GM12878 (cell line): ENCODE results near the gene ROBO1. TPM values are rescaled to one million over a fixed set of nuclear protein-coding genes. Genes with fewer than 3 reads are reported as not detected.

Source experiments
- ATAC-seq: fragments of 200-7000 bp; cut with Tn5 transposase; 3 replicates; pipeline ENCODE4 v1.9.1; 2020; ENCODE audit warnings: mild to moderate bottlenecking, moderate library complexity
- BruUV-seq: library from RNA; stranded (reverse); fragments of 400-500 nt; replicated peaks from 2 replicates; lab custom pipeline; 2021; lab: Mats Ljungman, UMichigan
- CTCF ChIA-PET: fragments of 300-600 bp; sonication (Branson Sonifier 250); formaldehyde crosslinking; extraction: SDS; loops from one replicate; lab custom pipeline; 2021; ENCODE audit warnings: inconsistent platforms; lab: Yijun Ruan, JAX
- POLR2A ChIA-PET: fragments of 350-600 bp; formaldehyde crosslinking; extraction: SDS; loops from one replicate; lab custom pipeline; 2021; ENCODE audit warnings: inconsistent platforms; lab: Charles Lee
- RAD21 ChIA-PET: fragments of 300-600 bp; sonication (Branson Sonifier 250); formaldehyde crosslinking; loops from one replicate; lab custom pipeline; 2023; ENCODE audit warnings: antibody characterized with exemption; ENCODE audit not compliant: unreplicated experiment; lab: Charles Lee
- SMC1A ChIA-PET: fragments of 300-600 bp; sonication (Branson Sonifier 250); formaldehyde crosslinking; loops from one replicate; lab custom pipeline; 2023; ENCODE audit not compliant: unreplicated experiment, uncharacterized antibody; lab: Charles Lee
- DNase-seq: peaks from one replicate; pipeline ENCODE4 v3.0.0-alpha.2; 2011; ENCODE audit warnings: low read depth, low spot score
- FAIRE-seq: peaks from 3 replicates; lab custom pipeline; 2011; peaks lifted over from hg19 to GRCh38; lab: Jason Lieb, UNC
- H2AFZ ChIP-seq: 2 replicates; pipeline ENCODE4 v1.6.0; 2011; ENCODE audit warnings: low read depth, low read length, control low read depth; ENCODE audit not compliant: control insufficient read depth
- H3K27ac ChIP-seq: 2 replicates; pipeline ENCODE4 v1.5.1; 2011; ENCODE audit warnings: control low read depth; ENCODE audit not compliant: control insufficient read depth, insufficient read depth
- H3K27me3 ChIP-seq, 2 experiments: replicated peaks in 1 of 2; 2 replicates each; pipeline versions ENCODE4 v1.6.0 to v1.6.1; 2011; ENCODE audit warnings: low read length in 1 of 2; ENCODE audit not compliant: control insufficient read depth in 2 of 2, insufficient read depth in 2 of 2
- H3K36me3 ChIP-seq, 2 experiments: 2 replicates each; pipeline ENCODE4 v1.5.1; 2011; ENCODE audit warnings: low read length in 1 of 2; ENCODE audit not compliant: control insufficient read depth in 2 of 2, insufficient read depth in 2 of 2
- H3K4me1 ChIP-seq: 2 replicates; pipeline ENCODE4 v1.6.1; 2011; ENCODE audit warnings: mild to moderate bottlenecking, low read length, moderate library complexity, mixed read lengths; ENCODE audit not compliant: control insufficient read depth, insufficient read depth
- H3K4me2 ChIP-seq: 2 replicates; pipeline ENCODE4 v1.6.0; 2011; ENCODE audit warnings: control low read depth; ENCODE audit not compliant: control insufficient read depth, insufficient read depth
- H3K4me3 ChIP-seq: fragments of 200-600 bp; sonication (generic); 2 replicates; pipeline ENCODE4 v1.5.1; 2016
- H3K79me2 ChIP-seq: 2 replicates; pipeline ENCODE4 v1.6.0; 2011; ENCODE audit warnings: low read length; ENCODE audit not compliant: control insufficient read depth, insufficient read depth
- H3K9ac ChIP-seq: 2 replicates; pipeline ENCODE4 v1.8.0; 2011; ENCODE audit warnings: low read length, control low read depth, mixed read lengths; ENCODE audit not compliant: control insufficient read depth, insufficient read depth
- H3K9me3 ChIP-seq: replicated peaks from 3 replicates; pipeline ENCODE4 v1.5.1; 2011; ENCODE audit warnings: mild to moderate bottlenecking, low read length; ENCODE audit not compliant: control insufficient read depth, insufficient read depth
- H4K20me1 ChIP-seq: 2 replicates; pipeline ENCODE4 v1.6.0; 2011; ENCODE audit not compliant: control insufficient read depth, insufficient read depth
- CEBPZ ChIP-seq: fragments of 150-350 bp; IDR thresholded peaks from 2 replicates; pipeline ENCODE4 v1.6.1; 2016; ENCODE audit warnings: low read depth, low read length
- FOS ChIP-seq: IDR thresholded peaks from 3 replicates; pipeline ENCODE4 v1.6.1; 2011; ENCODE audit warnings: borderline replicate concordance; ENCODE audit not compliant: insufficient read length; ENCODE audit errors: extremely low read depth
- JUND ChIP-seq: IDR thresholded peaks from 2 replicates; pipeline ENCODE4 v1.6.1; 2012; ENCODE audit warnings: low read depth, mild to moderate bottlenecking, low read length, improper control_type of control experiment, moderate library complexity
- KDM1A ChIP-seq: fragments of 200-600 bp; sonication (generic); IDR thresholded peaks from 2 replicates; pipeline ENCODE4 v1.6.1; 2016; ENCODE audit warnings: borderline replicate concordance
- MTA2 ChIP-seq: fragments of 450-650 bp; IDR thresholded peaks from 2 replicates; pipeline ENCODE4 v1.6.1; 2016; ENCODE audit warnings: low read depth, mild to moderate bottlenecking, moderate library complexity
- MXI1 ChIP-seq: fragments of 150-350 bp; IDR thresholded peaks from 2 replicates; pipeline ENCODE4 v1.6.1; 2011; ENCODE audit warnings: low read depth, mild to moderate bottlenecking, inconsistent platforms, low read length, improper control_type of control experiment
- NR2C2 ChIP-seq: IDR thresholded peaks from 2 replicates; pipeline ENCODE4 v1.6.1; 2011; ENCODE audit warnings: borderline replicate concordance, low read depth; ENCODE audit not compliant: control insufficient read depth, insufficient read length
- POLR2AphosphoS2 ChIP-seq: IDR thresholded peaks from 2 replicates; pipeline ENCODE4 v1.6.1; 2011; ENCODE audit warnings: low read depth, mild to moderate bottlenecking, low read length, improper control_type of control experiment, moderate library complexity
- RELA ChIP-seq: fragments of 450-650 bp; IDR thresholded peaks from 2 replicates; pipeline ENCODE4 v1.8.0; 2014; ENCODE audit warnings: borderline replicate concordance; ENCODE audit not compliant: partially characterized antibody
- SMAD1 ChIP-seq: fragments of 450-650 bp; IDR thresholded peaks from 2 replicates; pipeline ENCODE4 v1.6.1; 2018; ENCODE audit warnings: mild to moderate bottlenecking, low read depth; ENCODE audit not compliant: partially characterized antibody
- TAF1 ChIP-seq: IDR thresholded peaks from 2 replicates; pipeline ENCODE4 v1.6.1; 2011; ENCODE audit warnings: mild to moderate bottlenecking, low read depth, low read length, borderline replicate concordance
- TCF12 ChIP-seq: IDR thresholded peaks from 2 replicates; pipeline ENCODE4 v1.6.1; 2011; ENCODE audit warnings: low read depth, mild to moderate bottlenecking, low read length
- WRNIP1 ChIP-seq: IDR thresholded peaks from 2 replicates; pipeline ENCODE4 v1.6.1; 2011; ENCODE audit warnings: low read depth, low read length, improper control_type of control experiment, borderline replicate concordance
- YY1 ChIP-seq: IDR thresholded peaks from 2 replicates; pipeline ENCODE4 v1.6.1; 2011; ENCODE audit warnings: low read depth, mild to moderate bottlenecking, low read length
- ZNF207 ChIP-seq: fragments of 450-650 bp; IDR thresholded peaks from 2 replicates; pipeline ENCODE4 v1.6.1; 2014; ENCODE audit warnings: antibody characterized with exemption, mild to moderate bottlenecking, borderline replicate concordance
- WGBS: methylation state at CpG from one replicate; pipeline ENCODE4 v1.1.6; 2016; ENCODE audit warnings: low lambda C conversion rate; ENCODE audit not compliant: insufficient replicate concordance, insufficient coverage; ENCODE audit errors: missing lambda C conversion rate; 5-methylcytosine and 5-hydroxymethylcytosine counted together
- in situ Hi-C: fragments of 300-500 bp; cut with MboI; formaldehyde crosslinking; loops from 9 replicates; pipeline ENCODE4 v1.14.3; 2018; ENCODE audit warnings: mixed read lengths
- intact Hi-C: fragments of 100-400 bp; cut with micrococcal nuclease; formaldehyde crosslinking; loops from one replicate; pipeline ENCODE4 v1.14.2; 2022; ENCODE audit not compliant: unreplicated experiment
- polyA plus RNA-seq, 11 experiments: library from polyadenylated mRNA; depleted of rRNA in 4 of 11; unstranded in 6 of 11; stranded (reverse) in 5 of 11; fragments of >200 nt; fragmentation: Nextera tagmentation in 4 of 11; fragmentation: Illumina TruSeq in 1 of 11; extraction: Ambion mirVana in 4 of 11; extraction: Trizol in 1 of 11; gene quantifications; 1 replicate in 1 of 11; 2 replicates in 10 of 11; pipeline versions ENCODE4 v1.2.1 to v1.2.3, GENCODE V29; 2011 to 2016; ENCODE audit warnings: inconsistent platforms in 2 of 11, missing spikeins in 2 of 11, low read depth in 1 of 11
- total RNA-seq, 4 experiments: library from RNA; depleted of rRNA in 3 of 4; stranded (reverse); fragments of >200 nt in 3 of 4; fragmentation: Illumina TruSeq in 1 of 4; extraction: Trizol in 1 of 4; gene quantifications; 2 replicates each; pipeline versions ENCODE4 v1.2.1 to v1.2.3, GENCODE V29; 2013 to 2021

Gene ROBO1
- total and polyA plus RNA-seq, 10 of the 15 experiments (the other 5 are each of a cell fraction or from before 2014, with no cell fraction given) = 0.29 to 46.5 (median 1.2) TPM

- TF ChIP-seq RELA = no peak
- no peak for TF ChIP-seq CEBPZ
- no peak for TF ChIP-seq MXI1
- no peak for TF ChIP-seq JUND
- TF ChIP-seq MTA2 = no peak
- no peak for TF ChIP-seq TCF12
- TF ChIP-seq FOS = no peak
- no peak for TF ChIP-seq POLR2AphosphoS2
- no peak for TF ChIP-seq KDM1A
- TF ChIP-seq SMAD1 = no peak
- TF ChIP-seq NR2C2 = no peak
- no peak for TF ChIP-seq ZNF207
- TF ChIP-seq WRNIP1 = no peak
- TF ChIP-seq TAF1 = no peak
- TF ChIP-seq YY1 = no peak
- no peak overlapping the region for H3K4me2 ChIP-seq
- no peaks in the 10 kb centered on the region for H3K4me1 ChIP-seq
- in situ Hi-C loops (no loop called here), intact Hi-C loops (no loop called here)
- H3K4me3 ChIP-seq = no peak overlapping the region
- H3K27me3 ChIP-seq = no peaks in the 10 kb centered on the region
- SMC1A ChIA-PET = interaction anchor here (0.8 kb wide), 1 partner anchor 37 kb away, joined by 3 read pairs; no protein-coding TSS in a partner anchor
- no peak overlapping the region for H3K9ac ChIP-seq
- RAD21 ChIA-PET = interaction anchor here (1.8 kb wide), 1 partner anchor 8 kb away, joined by 3 read pairs; no protein-coding TSS in a partner anchor
- no peaks in the 10 kb centered on the region for H3K79me2 ChIP-seq
- POLR2A ChIA-PET = no interaction called here
- WGBS = 42% methylated on average over 1 of the region's 1 CpG
- no peak overlapping the region for H3K27ac ChIP-seq
- ATAC-seq = no peak
- H4K20me1 ChIP-seq = no peaks in the 10 kb centered on the region
- no TSS peak for BruUV-seq
- no peaks in the 10 kb centered on the region; the same call in 2 of the 3 replicates for H3K9me3 ChIP-seq
- no peak overlapping the region for H2AFZ ChIP-seq
- no peak for DNase-seq
- FAIRE-seq = no peak
- no peaks in the 10 kb centered on the region for H3K36me3 ChIP-seq
- CTCF ChIA-PET = no interaction called here
These were observed 800.7 kb downstream of the ROBO1 start for GRCh38 chr3:78967061-78967460.
